HCT116 (cell line): ENCODE data around the gene SKA1. TPM values are rescaled to one million over a fixed set of nuclear protein-coding genes. Genes with fewer than 3 reads are reported as not detected.

Experiments used
- ATAC-seq: fragments of 200-7000 bp; cut with Tn5 transposase; 2 replicates; pipeline ENCODE4 v1.9.1; 2020; ENCODE audit warnings: mild to moderate bottlenecking, moderate library complexity
- BruUV-seq: library from RNA; stranded (reverse); fragments of 400-500 nt; replicated peaks from 2 replicates; lab custom pipeline; 2021; lab: Mats Ljungman, UMichigan
- CTCF ChIA-PET: fragments of 300-600 bp; sonication (Branson Sonifier 250); formaldehyde crosslinking; loops from one replicate; lab custom pipeline; 2021; ENCODE audit warnings: antibody characterized with exemption; lab: Charles Lee
- POLR2A ChIA-PET: fragments of 300-600, 350-600 bp; sonication (Branson Sonifier 250); formaldehyde crosslinking; loops from one replicate; lab custom pipeline; 2021; ENCODE audit warnings: antibody characterized with exemption; lab: Charles Lee
- RAD21 ChIA-PET, 2 experiments: fragments of 300-600 bp; sonication (Branson Sonifier 250); formaldehyde crosslinking; loops; one replicate each; lab custom pipeline; 2023; ENCODE audit warnings: low total read pairs in 2 of 2; ENCODE audit not compliant: uncharacterized antibody in 2 of 2, unreplicated experiment in 2 of 2, low non-redundant PET in 1 of 2; lab: Charles Lee
- DNase-seq: peaks from one replicate; pipeline ENCODE4 v3.0.0-alpha.2; 2010; ENCODE audit warnings: low read depth, low spot score
- H2AFZ ChIP-seq: fragments of 200-600 bp; shearing (Covaris generic), sonication (generic); 2 replicates; pipeline ENCODE4 v1.6.1; 2017; ENCODE audit warnings: low read depth, mixed run types, mixed read lengths, antibody characterized with exemption, low read length; ENCODE audit not compliant: poor library complexity, severe bottlenecking
- H3K27ac ChIP-seq: 2 replicates; pipeline ENCODE4 v1.5.1; 2012; ENCODE audit warnings: low read depth, low read length
- H3K27me3 ChIP-seq: fragments of 200-600 bp; sonication (generic); 2 replicates; pipeline ENCODE4 v1.6.1; 2016; ENCODE audit warnings: mixed run types, low read length, mixed read lengths; ENCODE audit not compliant: insufficient read depth
- H3K36me3 ChIP-seq, 2 experiments: fragments of 200-500 bp in 1 of 2; fragments of 200-600 bp in 1 of 2; sonication (Bioruptor generic) in 1 of 2; sonication (generic) in 1 of 2; 2 replicates each; pipeline versions ENCODE4 v1.5.1 to v1.6.1; 2014 to 2016; ENCODE audit warnings: low read length in 2 of 2, inconsistent platforms in 1 of 2, mixed read lengths in 1 of 2, mixed run types in 1 of 2; ENCODE audit not compliant: insufficient read depth in 2 of 2, control insufficient read depth in 1 of 2
- H3K4me1 ChIP-seq, 2 experiments: fragments of 200-600 bp in 1 of 2; sonication (generic) in 1 of 2; 2 replicates each; pipeline versions ENCODE4 v1.5.1 to v1.6.1; 2012 to 2017; ENCODE audit warnings: low read length in 2 of 2, inconsistent platforms in 1 of 2, mild to moderate bottlenecking in 1 of 2, mixed read lengths in 1 of 2, mixed run types in 1 of 2, moderate library complexity in 1 of 2; ENCODE audit not compliant: insufficient read depth in 2 of 2, control insufficient read depth in 1 of 2
- H3K4me2 ChIP-seq: fragments of 200-600 bp; sonication (generic); 2 replicates; pipeline ENCODE4 v1.6.1; 2017; ENCODE audit warnings: mixed run types, low read length, mixed read lengths
- H3K4me3 ChIP-seq, 2 experiments: fragments of 200-600 bp in 1 of 2; sonication (generic) in 1 of 2; replicated peaks in 1 of 2; 2 replicates each; pipeline ENCODE4 v1.5.1; 2011 to 2016; ENCODE audit warnings: low read length in 2 of 2, control low read depth in 1 of 2, low read depth in 1 of 2, mild to moderate bottlenecking in 1 of 2, mixed read lengths in 1 of 2, mixed run types in 1 of 2
- H3K79me2 ChIP-seq: fragments of 200-600 bp; sonication (generic); 2 replicates; pipeline ENCODE4 v1.6.1; 2017; ENCODE audit warnings: mild to moderate bottlenecking, mixed run types, low read length, moderate library complexity, mixed read lengths; ENCODE audit not compliant: insufficient read depth
- H3K9ac ChIP-seq: fragments of 200-600 bp; sonication (generic); 2 replicates; pipeline ENCODE4 v1.6.1; 2016; ENCODE audit warnings: low read length, mixed read lengths
- H3K9me2 ChIP-seq: fragments of 200-600 bp; sonication (generic), shearing (Covaris generic); 2 replicates; pipeline ENCODE4 v1.6.1; 2017; ENCODE audit warnings: mixed run types, mild to moderate bottlenecking, moderate library complexity; ENCODE audit not compliant: insufficient read depth
- H3K9me3 ChIP-seq, 2 experiments: fragments of 200-500 bp in 1 of 2; fragments of 200-600 bp in 1 of 2; sonication (Bioruptor generic) in 1 of 2; sonication (generic) in 1 of 2; 2 replicates each; pipeline ENCODE4 v1.6.1; 2014 to 2017; ENCODE audit warnings: low read length in 2 of 2, mixed read lengths in 2 of 2, inconsistent platforms in 1 of 2, low read depth in 1 of 2, mild to moderate bottlenecking in 1 of 2, mixed run types in 1 of 2, moderate library complexity in 1 of 2; ENCODE audit not compliant: control insufficient read depth in 1 of 2, insufficient read depth in 1 of 2
- H4K20me1 ChIP-seq: fragments of 200-600 bp; sonication (generic), shearing (Covaris generic); 2 replicates; pipeline ENCODE4 v1.6.1; 2017; ENCODE audit warnings: mixed run types, mild to moderate bottlenecking, moderate library complexity; ENCODE audit not compliant: insufficient read depth
- CBX3 ChIP-seq: IDR thresholded peaks from 2 replicates; pipeline ENCODE4 v1.6.1; 2012; ENCODE audit warnings: low read depth
- CEBPB ChIP-seq: IDR thresholded peaks from 2 replicates; pipeline ENCODE4 v1.6.1; 2012; ENCODE audit warnings: low read depth
- EZH2 ChIP-seq: fragments of 200-600 bp; sonication (generic); IDR thresholded peaks from 2 replicates; pipeline ENCODE4 v1.6.1; 2017; ENCODE audit warnings: antibody characterized with exemption, mixed run types
- FOSL1 ChIP-seq: IDR thresholded peaks from 2 replicates; pipeline ENCODE4 v1.6.1; 2012; ENCODE audit warnings: low read depth
- JUND ChIP-seq: IDR thresholded peaks from 2 replicates; pipeline ENCODE4 v1.6.1; 2012
- POLR2A ChIP-seq: IDR thresholded peaks from 2 replicates; pipeline ENCODE4 v1.7.0; 2011; ENCODE audit warnings: borderline replicate concordance; ENCODE audit not compliant: insufficient read depth, insufficient read length; ENCODE audit errors: extremely low read depth
- POLR2AphosphoS5 ChIP-seq: IDR thresholded peaks from 2 replicates; pipeline ENCODE4 v1.6.1; 2011; ENCODE audit warnings: mild to moderate bottlenecking, low read depth, low read length, moderate library complexity
- RAD21 ChIP-seq: IDR thresholded peaks from 2 replicates; pipeline ENCODE4 v1.6.1; 2012; ENCODE audit warnings: low read depth, mild to moderate bottlenecking
- SIN3A ChIP-seq: IDR thresholded peaks from 2 replicates; pipeline ENCODE4 v1.6.1; 2012; ENCODE audit warnings: low read depth
- SRF ChIP-seq: IDR thresholded peaks from 2 replicates; pipeline ENCODE4 v1.6.1; 2012; ENCODE audit warnings: low read depth
- ZNF274 ChIP-seq: fragments of 200-500 bp; sonication (Bioruptor generic); IDR thresholded peaks from 2 replicates; pipeline ENCODE4 v1.6.1; 2014; ENCODE audit warnings: mild to moderate bottlenecking, low read depth, low read length, inconsistent platforms
- intact Hi-C: fragments of 100-400 bp; cut with micrococcal nuclease; formaldehyde crosslinking; loops from 2 replicates; pipeline ENCODE4 v1.10.0; 2022
- total RNA-seq: library from RNA; stranded (reverse); gene quantifications from one replicate; pipeline ENCODE4 v1.2.1, GENCODE V29; 2021; ENCODE audit not compliant: unreplicated experiment
- TF ChIP-seq, protein P1 (sequence below): IDR thresholded peaks from 2 replicates; pipeline ENCODE4 v1.6.1; 2011; ENCODE audit warnings: mild to moderate bottlenecking, low read length, moderate library complexity; ENCODE audit not compliant: insufficient replicate concordance; ENCODE audit errors: extremely low read depth
- TF ChIP-seq, protein P2 (sequence below): IDR thresholded peaks from 2 replicates; pipeline ENCODE4 v1.6.1; 2012
- TF ChIP-seq, protein P3 (sequence below), 3 experiments: fragments of 200-600 bp in 1 of 3; sonication (generic) in 1 of 3; IDR thresholded peaks in 2 of 3; conservative IDR thresholded peaks in 1 of 3; 2 replicates each; pipeline ENCODE4 v1.5.1; 2012 to 2017; ENCODE audit warnings: low read depth in 2 of 3, low read length in 2 of 3, antibody characterized with exemption in 1 of 3, borderline replicate concordance in 1 of 3, control low read depth in 1 of 3, mild to moderate bottlenecking in 1 of 3, mixed read lengths in 1 of 3, mixed run types in 1 of 3, moderate library complexity in 1 of 3; ENCODE audit not compliant: insufficient read depth in 1 of 3

The SKA1 gene
- total RNA-seq, 1 experiment from 2014 or later = 34.5 TPM

DNA sequence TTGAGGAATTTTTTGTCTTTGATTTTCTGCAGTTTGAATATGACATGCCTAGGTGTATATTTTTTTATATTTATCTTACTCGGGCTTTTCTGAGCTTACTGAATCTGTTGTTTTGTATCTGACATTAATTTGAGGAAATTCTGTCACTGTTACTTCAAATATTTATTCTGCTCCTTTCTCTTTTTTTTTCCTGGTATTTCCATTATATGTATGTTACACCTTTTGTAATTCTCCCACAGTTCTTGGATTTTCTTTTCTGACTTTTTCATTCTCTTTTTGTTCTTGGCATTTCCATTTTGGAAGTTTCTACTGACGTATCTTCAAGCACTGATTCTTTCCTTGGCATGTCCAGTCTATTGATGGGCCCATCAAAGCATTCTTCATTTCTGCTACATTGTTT is 24.1 kb upstream of the SKA1 start:
- TF ChIP-seq CEBPB (no peak), POLR2AphosphoS5 (no peak), ZNF274 (no peak), JUND (no peak), RAD21 (no peak), POLR2A (no peak), CBX3 (no peak), SIN3A (no peak), FOSL1 (no peak)
- H3K27ac ChIP-seq = no peak overlapping the region
- ATAC-seq = no peak
- no peaks in the 10 kb centered on the region for H3K79me2 ChIP-seq
- ChIA-PET POLR2A (no interaction called here), RAD21 (no interaction called here), CTCF (interaction anchor here (1.0 kb wide), 1 partner anchor 147 kb away, joined by 3 read pairs; no protein-coding TSS in a partner anchor)
- no peak overlapping the region for H3K9ac ChIP-seq
- intact Hi-C loops = loop anchor here (10.0 kb wide), 2 partner anchors 466 to 836 kb away; no protein-coding TSS in a partner anchor
- no peaks in the 10 kb centered on the region for H3K9me2 ChIP-seq
- no peaks in the 10 kb centered on the region for H4K20me1 ChIP-seq
- H3K9me3 ChIP-seq = no peaks in the 10 kb centered on the region
- H3K36me3 ChIP-seq = no peaks in the 10 kb centered on the region
- no peak overlapping the region for H3K4me2 ChIP-seq
- H3K27me3 ChIP-seq = no peaks in the 10 kb centered on the region
- no peak overlapping the region for H2AFZ ChIP-seq
- no peak for DNase-seq
- peaks cover 3 to 4% of the 10 kb centered on the region in 2 experiments; a peak in 3 of 4 replicates for H3K4me1 ChIP-seq
- BruUV-seq = no TSS peak
- no peak overlapping the region for H3K4me3 ChIP-seq

DNA sequence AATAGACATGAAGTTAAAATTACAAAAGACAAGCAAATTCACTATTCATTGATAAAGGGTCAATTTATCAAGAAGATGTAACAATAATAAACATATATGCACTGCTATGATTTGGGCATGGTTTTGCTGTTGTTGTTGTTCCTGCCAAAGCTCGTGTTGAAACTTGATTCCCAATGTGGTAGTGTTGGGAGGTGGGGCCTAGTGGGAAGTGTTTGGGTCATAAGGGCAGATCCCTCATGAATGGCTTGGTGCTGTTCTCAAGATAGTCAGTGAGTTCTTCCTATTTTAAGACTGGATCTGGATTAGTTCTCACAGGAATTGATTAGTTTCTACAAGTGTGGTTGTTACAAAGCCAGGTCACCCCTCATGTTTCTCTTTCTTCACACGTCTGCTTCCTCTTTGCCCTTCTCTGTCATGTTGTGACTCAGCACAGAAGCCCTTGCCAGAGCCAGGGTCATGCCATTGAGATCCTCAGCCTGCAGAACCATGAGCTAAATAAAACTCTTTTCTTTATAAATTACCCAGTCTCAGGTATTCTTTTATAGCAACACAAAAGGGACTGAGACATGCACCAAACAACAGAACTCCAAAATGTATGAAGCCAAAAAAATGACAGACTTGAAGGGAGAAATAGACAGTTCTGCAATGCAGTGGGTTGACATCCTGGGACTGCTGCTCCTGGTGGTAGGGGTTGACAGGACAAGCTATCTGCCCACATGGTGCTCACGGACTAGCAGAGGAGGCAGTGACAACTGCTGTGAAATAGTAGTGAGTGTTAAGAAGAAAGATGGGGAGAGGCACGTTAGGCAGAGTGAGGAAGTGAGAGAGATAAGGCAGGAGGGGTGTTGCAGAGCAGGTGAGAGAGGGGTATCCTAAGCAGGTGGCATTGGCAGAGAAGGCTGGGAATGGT is 18.6 kb upstream of the SKA1 start:
- Histone ChIP-seq H3K4me3 (no peak overlapping the region), H3K4me1 (peaks cover 14 to 15% of the 10 kb centered on the region in 2 experiments), H4K20me1 (no peaks in the 10 kb centered on the region), H3K36me3 (no peaks in the 10 kb centered on the region), H3K9me2 (no peaks in the 10 kb centered on the region), H3K9ac (no peak overlapping the region), H3K9me3 (no peaks in the 10 kb centered on the region), H3K79me2 (no peaks in the 10 kb centered on the region), H3K27me3 (no peaks in the 10 kb centered on the region), H3K4me2 (peak overlapping the region; percentile 46), H3K27ac (peak overlapping the region; percentile 29), H2AFZ (peak overlapping the region; percentile 68)
- peak; percentile 83 for ATAC-seq
- peak; percentile 28 for DNase-seq
- CTCF ChIA-PET = interaction anchor here (0.6 to 3.3 kb wide), 26 partner anchors 14 to 870 kb away, joined by 3 to 80 read pairs (median 4); partner anchors contain the start of genes C18orf32, MBD1, MYO5B and SKA1
- RAD21 ChIA-PET = interaction anchor here (1.0 to 1.6 kb wide), 6 partner anchors 75 to 153 kb away, joined by 3 to 12 read pairs (median 6); partner anchors contain the start of gene MBD1 (in 1 of the 2)
- intact Hi-C loops = loop anchor here (5.0 to 10.0 kb wide), 4 partner anchors 69 to 1679 kb away; partner anchors contain the start of gene CXXC1
- no TSS peak for BruUV-seq
- POLR2A ChIA-PET = interaction anchor here (1.0 to 2.6 kb wide), 3 partner anchors 18 to 137 kb away, joined by 3 to 9 read pairs (median 7); partner anchors contain the start of gene SKA1
- TF ChIP-seq CBX3 (peak; percentile 73; the same call in 1 of the 2 replicates), SIN3A (no peak), SRF (peak; percentile 37; the same call in 1 of the 2 replicates), EZH2 (no peak), FOSL1 (peak; percentile 22; the same call in 1 of the 2 replicates)
- TF ChIP-seq, protein P1, sequence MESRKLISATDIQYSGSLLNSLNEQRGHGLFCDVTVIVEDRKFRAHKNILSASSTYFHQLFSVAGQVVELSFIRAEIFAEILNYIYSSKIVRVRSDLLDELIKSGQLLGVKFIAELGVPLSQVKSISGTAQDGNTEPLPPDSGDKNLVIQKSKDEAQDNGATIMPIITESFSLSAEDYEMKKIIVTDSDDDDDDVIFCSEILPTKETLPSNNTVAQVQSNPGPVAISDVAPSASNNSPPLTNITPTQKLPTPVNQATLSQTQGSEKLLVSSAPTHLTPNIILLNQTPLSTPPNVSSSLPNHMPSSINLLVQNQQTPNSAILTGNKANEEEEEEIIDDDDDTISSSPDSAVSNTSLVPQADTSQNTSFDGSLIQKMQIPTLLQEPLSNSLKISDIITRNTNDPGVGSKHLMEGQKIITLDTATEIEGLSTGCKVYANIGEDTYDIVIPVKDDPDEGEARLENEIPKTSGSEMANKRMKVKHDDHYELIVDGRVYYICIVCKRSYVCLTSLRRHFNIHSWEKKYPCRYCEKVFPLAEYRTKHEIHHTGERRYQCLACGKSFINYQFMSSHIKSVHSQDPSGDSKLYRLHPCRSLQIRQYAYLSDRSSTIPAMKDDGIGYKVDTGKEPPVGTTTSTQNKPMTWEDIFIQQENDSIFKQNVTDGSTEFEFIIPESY = no peak
- TF ChIP-seq, protein P2, sequence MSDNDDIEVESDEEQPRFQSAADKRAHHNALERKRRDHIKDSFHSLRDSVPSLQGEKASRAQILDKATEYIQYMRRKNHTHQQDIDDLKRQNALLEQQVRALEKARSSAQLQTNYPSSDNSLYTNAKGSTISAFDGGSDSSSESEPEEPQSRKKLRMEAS = peak; percentile 72
- TF ChIP-seq, protein P3, sequence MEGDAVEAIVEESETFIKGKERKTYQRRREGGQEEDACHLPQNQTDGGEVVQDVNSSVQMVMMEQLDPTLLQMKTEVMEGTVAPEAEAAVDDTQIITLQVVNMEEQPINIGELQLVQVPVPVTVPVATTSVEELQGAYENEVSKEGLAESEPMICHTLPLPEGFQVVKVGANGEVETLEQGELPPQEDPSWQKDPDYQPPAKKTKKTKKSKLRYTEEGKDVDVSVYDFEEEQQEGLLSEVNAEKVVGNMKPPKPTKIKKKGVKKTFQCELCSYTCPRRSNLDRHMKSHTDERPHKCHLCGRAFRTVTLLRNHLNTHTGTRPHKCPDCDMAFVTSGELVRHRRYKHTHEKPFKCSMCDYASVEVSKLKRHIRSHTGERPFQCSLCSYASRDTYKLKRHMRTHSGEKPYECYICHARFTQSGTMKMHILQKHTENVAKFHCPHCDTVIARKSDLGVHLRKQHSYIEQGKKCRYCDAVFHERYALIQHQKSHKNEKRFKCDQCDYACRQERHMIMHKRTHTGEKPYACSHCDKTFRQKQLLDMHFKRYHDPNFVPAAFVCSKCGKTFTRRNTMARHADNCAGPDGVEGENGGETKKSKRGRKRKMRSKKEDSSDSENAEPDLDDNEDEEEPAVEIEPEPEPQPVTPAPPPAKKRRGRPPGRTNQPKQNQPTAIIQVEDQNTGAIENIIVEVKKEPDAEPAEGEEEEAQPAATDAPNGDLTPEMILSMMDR (IDR thresholded peaks at IDR 0.05 in 2 of 3, conservative IDR thresholded peaks at IDR 0.05 in 1 of 3; ENCODE audit: borderline replicate concordance in 1 of 3, insufficient read depth in 1 of 3, low read depth in 2 of 3, low read length in 2 of 3) = peak in 2 of 3 experiments; percentile 35 to 36; a peak in 2 of 6 replicates
